DOHH2 (cell line): Measurements from ENCODE around the gene VIL1.

Experiments used
- H3F3A ChIP-seq: fragments of 200-600 bp; sonication (generic), shearing (Covaris generic); 2 replicates; pipeline ENCODE4 v1.6.0; 2016; ENCODE audit warnings: antibody characterized with exemption, mild to moderate bottlenecking; ENCODE audit not compliant: control insufficient read depth, insufficient read depth
- H3K27ac ChIP-seq: fragments of 200-600 bp; sonication (generic); 2 replicates; pipeline ENCODE4 v1.5.1; 2014; ENCODE audit warnings: low read depth, mild to moderate bottlenecking, low read length, moderate library complexity
- H3K27me3 ChIP-seq: fragments of 200-600 bp; sonication (generic); 2 replicates; pipeline ENCODE4 v1.6.1; 2014; ENCODE audit warnings: mild to moderate bottlenecking, low read length, mixed read lengths; ENCODE audit not compliant: control insufficient read depth
- H3K36me3 ChIP-seq: fragments of 200-600 bp; sonication (generic); 2 replicates; pipeline ENCODE4 v1.6.1; 2014; ENCODE audit warnings: mild to moderate bottlenecking, low read length, moderate library complexity, mixed read lengths; ENCODE audit not compliant: control insufficient read depth
- H3K4me1 ChIP-seq: fragments of 200-600 bp; sonication (generic); 2 replicates; pipeline ENCODE4 v1.6.1; 2014; ENCODE audit warnings: mild to moderate bottlenecking, low read length, mixed read lengths; ENCODE audit not compliant: control insufficient read depth
- H3K4me2 ChIP-seq: fragments of 200-600 bp; sonication (generic); 2 replicates; pipeline ENCODE4 v1.6.0; 2014; ENCODE audit warnings: mild to moderate bottlenecking, low read length, moderate library complexity
- H3K4me3 ChIP-seq: fragments of 200-600 bp; sonication (generic); 2 replicates; pipeline ENCODE4 v1.5.1; 2014; ENCODE audit warnings: mild to moderate bottlenecking, low read length, mixed read lengths
- H3K79me2 ChIP-seq: fragments of 200-600 bp; sonication (generic); 2 replicates; pipeline ENCODE4 v1.6.1; 2014; ENCODE audit warnings: mild to moderate bottlenecking, low read length, mixed read lengths; ENCODE audit not compliant: control insufficient read depth
- H3K9me2 ChIP-seq: fragments of 200-600 bp; sonication (generic); replicated peaks from 2 replicates; pipeline ENCODE4 v1.6.1; 2014; ENCODE audit warnings: mild to moderate bottlenecking, low read length, mixed read lengths; ENCODE audit not compliant: control insufficient read depth
- H3K9me3 ChIP-seq: fragments of 200-600 bp; sonication (generic); 2 replicates; pipeline ENCODE4 v1.6.1; 2014; ENCODE audit warnings: antibody characterized with exemption, low read length, mixed read lengths; ENCODE audit not compliant: control insufficient read depth, insufficient read depth
- H4K20me1 ChIP-seq: fragments of 200-600 bp; sonication (generic); 2 replicates; pipeline ENCODE4 v1.6.0; 2014; ENCODE audit warnings: low read depth, mild to moderate bottlenecking, antibody characterized with exemption, low read length, moderate library complexity; ENCODE audit not compliant: control insufficient read depth, insufficient read depth
- CTCF ChIP-seq: fragments of 200-600 bp; sonication (generic); IDR thresholded peaks from one replicate; pipeline ENCODE4 v1.5.1; 2014; ENCODE audit warnings: antibody characterized with exemption, mild to moderate bottlenecking, low read depth, low read length; ENCODE audit not compliant: poor library complexity, severe bottlenecking
- EZH2phosphoT487 ChIP-seq: fragments of 200-600 bp; sonication (generic); IDR thresholded peaks from 2 replicates; pipeline ENCODE4 v1.6.1; 2017; ENCODE audit warnings: borderline replicate concordance, mild to moderate bottlenecking, antibody characterized with exemption, low read length, moderate library complexity, mixed read lengths

The VIL1 gene

GRCh38 chr2:218406949-218407618 is 11.8 kb upstream of the VIL1 start:
- peak overlapping the region; percentile 83 for H3K4me3 ChIP-seq
- H3K79me2 ChIP-seq: peaks cover 13% of the 10 kb centered on the region
- H3K4me1 ChIP-seq: peaks cover 55% of the 10 kb centered on the region
- no peaks in the 10 kb centered on the region for H4K20me1 ChIP-seq
- H3F3A ChIP-seq: peaks cover 3% of the 10 kb centered on the region; the same call in 1 of the 2 replicates
- TF ChIP-seq CTCF: no peak
- no peak for TF ChIP-seq EZH2phosphoT487
- peaks cover 35% of the 10 kb centered on the region for H3K36me3 ChIP-seq
- H3K9me3 ChIP-seq: no peaks in the 10 kb centered on the region
- H3K27ac ChIP-seq: peak overlapping the region; percentile 68
- no peaks in the 10 kb centered on the region for H3K9me2 ChIP-seq
- no peaks in the 10 kb centered on the region for H3K27me3 ChIP-seq
- H3K4me2 ChIP-seq: peak overlapping the region; percentile 91

GRCh38 chr2:218407717-218408116 is 11.2 kb upstream of the VIL1 start:
- peaks cover 29% of the 10 kb centered on the region for H3K36me3 ChIP-seq
- H3K4me2 ChIP-seq: no peak overlapping the region
- H3K4me3 ChIP-seq: no peak overlapping the region
- H3K4me1 ChIP-seq: peaks cover 52% of the 10 kb centered on the region
- H3K79me2 ChIP-seq: peaks cover 7% of the 10 kb centered on the region; the same call in 1 of the 2 replicates
- peaks cover 3% of the 10 kb centered on the region; the same call in 1 of the 2 replicates for H3F3A ChIP-seq
- 0 out of 2 replicates have a peak, but pooled peaks cover 2% of the 10 kb centered on the region for H3K27me3 ChIP-seq
- no peaks in the 10 kb centered on the region for H4K20me1 ChIP-seq
- no peaks in the 10 kb centered on the region for H3K9me3 ChIP-seq
- H3K27ac ChIP-seq: no peak overlapping the region
- TF ChIP-seq EZH2phosphoT487 (no peak), CTCF (no peak)
- no peaks in the 10 kb centered on the region for H3K9me2 ChIP-seq

- Histone ChIP-seq H3K36me3 (no peaks in the 10 kb centered on the region), H3K4me1 (no peaks in the 10 kb centered on the region), H3F3A (peaks cover 3% of the 10 kb centered on the region; the same call in 1 of the 2 replicates), H3K27me3 (no peaks in the 10 kb centered on the region), H3K4me3 (no peak overlapping the region), H3K79me2 (no peaks in the 10 kb centered on the region), H4K20me1 (no peaks in the 10 kb centered on the region), H3K27ac (no peak overlapping the region), H3K9me3 (no peaks in the 10 kb centered on the region), H3K4me2 (no peak overlapping the region), H3K9me2 (no peaks in the 10 kb centered on the region)
- TF ChIP-seq EZH2phosphoT487 (no peak), CTCF (no peak)
Measured at GRCh38 chr2:218418321-218418716, 604 bp upstream of the VIL1 start.
